HepG2 (cell line): ENCODE measurements around the gene RAB43. TPM values are rescaled to one million over a fixed set of nuclear protein-coding genes. Genes with fewer than 3 reads are reported as not detected.

ENCODE experiments used
- ESRRA ChIP-seq: sonication (generic); formaldehyde crosslinking; IDR thresholded peaks from 2 replicates; pipeline ENCODE4 v1.5.1; 2020; ENCODE audit warnings: mild to moderate bottlenecking, low read depth, missing genetic modification reagents
- JARID2 ChIP-seq: sonication (generic); formaldehyde crosslinking; IDR thresholded peaks from 2 replicates; pipeline ENCODE4 v1.8.1; 2023; ENCODE audit warnings: missing genetic modification reagents, inconsistent platforms; ENCODE audit not compliant: insufficient replicate concordance
- KDM5A ChIP-seq: fragments of 200-600 bp; sonication (generic); IDR thresholded peaks from 2 replicates; pipeline ENCODE4 v1.7.0; 2018; ENCODE audit warnings: antibody characterized with exemption, mild to moderate bottlenecking, low read length, borderline replicate concordance
- NR0B2 ChIP-seq: sonication (generic); formaldehyde crosslinking; IDR thresholded peaks from 2 replicates; pipeline ENCODE4 v1.4.0; 2020; ENCODE audit warnings: mild to moderate bottlenecking, missing genetic modification reagents
- SIN3A ChIP-seq: IDR thresholded peaks from 2 replicates; pipeline ENCODE4 v1.6.1; 2011; ENCODE audit warnings: low read depth, mild to moderate bottlenecking, control low read depth, low read length, borderline replicate concordance
- SOX13 ChIP-seq, 3 experiments: fragments of 450-650 bp in 1 of 3; sonication (generic) in 1 of 3; formaldehyde crosslinking in 1 of 3; IDR thresholded peaks in 2 of 3; conservative IDR thresholded peaks in 1 of 3; 2 replicates each; pipeline versions ENCODE4 v1.5.0 to v1.6.1; 2016 to 2020; ENCODE audit warnings: antibody characterized with exemption in 1 of 3, mild to moderate bottlenecking in 1 of 3, missing compliant biosample characterization in 1 of 3, missing genetic modification reagents in 1 of 3, moderate library complexity in 1 of 3
- THAP11 ChIP-seq: IDR thresholded peaks from 2 replicates; pipeline ENCODE4 v1.6.1; 2016; ENCODE audit warnings: missing biosample characterization, missing genetic modification reagents
- ZFP36L1 ChIP-seq: sonication (generic); formaldehyde crosslinking; IDR thresholded peaks from 2 replicates; pipeline ENCODE4 v1.8.0; 2022; ENCODE audit warnings: mild to moderate bottlenecking, missing genetic modification reagents, moderate library complexity
- ZNF143 ChIP-seq: sonication (generic); formaldehyde crosslinking; IDR thresholded peaks from 2 replicates; pipeline ENCODE4 v1.4.0; 2020; ENCODE audit warnings: missing genetic modification reagents
- ZNF354B ChIP-seq: sonication (generic); formaldehyde crosslinking; IDR thresholded peaks from 2 replicates; pipeline ENCODE4 v1.8.0; 2022; ENCODE audit warnings: mild to moderate bottlenecking, missing genetic modification reagents
- ZNF460 ChIP-seq: sonication (generic); formaldehyde crosslinking; IDR thresholded peaks from 2 replicates; pipeline ENCODE4 v1.5.1; 2020; ENCODE audit warnings: missing genetic modification reagents, mild to moderate bottlenecking, borderline replicate concordance
- ZNF589 ChIP-seq: sonication (generic); formaldehyde crosslinking; conservative IDR thresholded peaks from 2 replicates; pipeline ENCODE4 v1.8.0; 2022; ENCODE audit warnings: mild to moderate bottlenecking, moderate library complexity, missing genetic modification reagents
- ZNF598 ChIP-seq: sonication (generic); formaldehyde crosslinking; IDR thresholded peaks from 2 replicates; pipeline ENCODE4 v1.5.1; 2020; ENCODE audit warnings: mild to moderate bottlenecking, missing genetic modification reagents, borderline replicate concordance
- ZNF737 ChIP-seq: sonication (generic); formaldehyde crosslinking; IDR thresholded peaks from 2 replicates; pipeline ENCODE4 v1.5.0; 2020; ENCODE audit warnings: missing genetic modification reagents, mild to moderate bottlenecking, borderline replicate concordance
- ZNF780A ChIP-seq: sonication (generic); formaldehyde crosslinking; IDR thresholded peaks from 2 replicates; pipeline ENCODE4 v1.8.0; 2022; ENCODE audit warnings: mild to moderate bottlenecking, missing genetic modification reagents, moderate library complexity
- polyA plus RNA-seq, 8 experiments: library from polyadenylated mRNA; depleted of rRNA in 3 of 8; stranded (reverse) in 7 of 8; unstranded in 1 of 8; fragments of >200 nt; fragmentation: Illumina TruSeq in 4 of 8; extraction: Trizol in 4 of 8; gene quantifications; 2 replicates each; pipeline versions ENCODE4 v1.2.1 to v1.2.3, GENCODE V29; 2011 to 2016; ENCODE audit warnings: low read depth in 4 of 8, missing spikeins in 1 of 8, mixed read lengths in 1 of 8; ENCODE audit not compliant: insufficient read depth in 1 of 8
- total RNA-seq, 5 experiments: library from RNA; depleted of rRNA; stranded (reverse); fragments of >200 nt; fragmentation: Illumina TruSeq; extraction: Trizol; gene quantifications; 2 replicates each; pipeline ENCODE4 v1.2.3, GENCODE V29; 2016; ENCODE audit warnings: low read depth in 1 of 5
- TF ChIP-seq, protein P1 (sequence below): sonication (generic); formaldehyde crosslinking; IDR thresholded peaks from 2 replicates; pipeline ENCODE4 v1.5.0; 2020; ENCODE audit warnings: missing genetic modification reagents
- TF ChIP-seq, protein P2 (sequence below): sonication (generic); formaldehyde crosslinking; IDR thresholded peaks from 2 replicates; pipeline ENCODE4 v1.8.1; 2022; ENCODE audit warnings: low read depth, mild to moderate bottlenecking, missing genetic modification reagents
- TF ChIP-seq, protein P3 (sequence below): sonication (generic); formaldehyde crosslinking; IDR thresholded peaks from 2 replicates; pipeline ENCODE4 v1.9.0; 2022; ENCODE audit warnings: low read depth, missing genetic modification reagents
- TF ChIP-seq, protein P4 (sequence below): sonication (generic); formaldehyde crosslinking; IDR thresholded peaks from 2 replicates; pipeline ENCODE4 v1.5.0; 2020; ENCODE audit warnings: missing genetic modification reagents

The RAB43 gene
- total and polyA plus RNA-seq, 2 of the 13 experiments (the other 11 are each of a cell fraction or from before 2014, with no cell fraction given), result 11.8 to 18.4 TPM

DNA sequence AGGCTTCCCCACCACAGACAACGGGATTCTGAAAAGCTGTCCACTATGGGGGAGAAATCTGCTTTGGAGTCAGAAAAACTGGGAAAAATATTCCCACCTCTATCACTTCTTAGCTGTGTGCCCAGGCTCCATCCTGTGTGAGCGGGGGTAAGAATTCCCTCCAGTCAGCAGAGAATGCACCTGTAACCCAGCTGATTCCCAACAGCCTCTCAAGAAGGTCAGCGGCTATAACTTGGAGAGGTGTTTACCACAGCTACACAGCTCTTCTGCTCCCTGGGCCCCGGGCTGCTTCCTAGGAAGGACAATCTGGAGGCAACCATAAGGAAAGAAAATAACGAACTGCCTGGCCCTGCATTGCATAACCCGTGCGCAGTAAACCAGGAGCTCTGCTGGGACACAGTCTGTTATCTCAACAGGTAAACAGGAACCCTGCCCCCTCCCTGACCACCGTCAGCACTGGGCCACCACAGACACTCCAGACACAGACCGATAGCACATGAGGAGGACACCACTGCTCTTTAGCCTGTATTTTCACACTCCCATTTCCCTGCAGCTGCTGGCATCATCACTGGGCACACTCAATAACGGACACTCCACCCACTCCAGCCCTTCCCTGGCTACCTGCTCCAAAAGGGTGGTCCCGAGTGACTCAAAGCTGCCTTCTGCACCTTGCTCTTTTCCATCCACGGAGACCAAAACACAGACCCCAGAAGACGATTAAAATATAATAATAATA lies 2.1 kb downstream of the RAB43 start (continued):
- TF ChIP-seq ZNF460 (CRISPR knock-in tag) (no peak; the same call in 1 of the 2 replicates), ZFP36L1 (CRISPR knock-in tag) (0 out of 2 replicates have a peak, but pooled peaks have one; percentile 72), ZNF589 (CRISPR knock-in tag) (peak; percentile 69; the same call in 1 of the 2 replicates), ZNF354B (no peak), ZNF737 (CRISPR knock-in tag) (no peak; the same call in 1 of the 2 replicates), ZNF143 (no peak; the same call in 1 of the 2 replicates), NR0B2 (CRISPR knock-in tag) (no peak), KDM5A (peak; percentile 37; the same call in 1 of the 2 replicates), ZNF780A (CRISPR knock-in tag) (no peak; the same call in 1 of the 2 replicates), SIN3A (peak; percentile 88; the same call in 1 of the 2 replicates), SOX13 (IDR thresholded peaks at IDR 0.05) (no peak), SOX13 (CRISPR knock-in tag; conservative IDR thresholded peaks at IDR 0.05 in 1 of 2, IDR thresholded peaks at IDR 0.05 in 1 of 2) (peak in 1 of 2 experiments; percentile 81; a peak in 2 of 4 replicates), JARID2 (no peak), ZNF598 (CRISPR knock-in tag) (no peak), ESRRA (CRISPR knock-in tag) (peak; percentile 71; the same call in 1 of the 2 replicates), THAP11 (CRISPR knock-in tag) (peak; percentile 74)
- TF ChIP-seq, protein P1, sequence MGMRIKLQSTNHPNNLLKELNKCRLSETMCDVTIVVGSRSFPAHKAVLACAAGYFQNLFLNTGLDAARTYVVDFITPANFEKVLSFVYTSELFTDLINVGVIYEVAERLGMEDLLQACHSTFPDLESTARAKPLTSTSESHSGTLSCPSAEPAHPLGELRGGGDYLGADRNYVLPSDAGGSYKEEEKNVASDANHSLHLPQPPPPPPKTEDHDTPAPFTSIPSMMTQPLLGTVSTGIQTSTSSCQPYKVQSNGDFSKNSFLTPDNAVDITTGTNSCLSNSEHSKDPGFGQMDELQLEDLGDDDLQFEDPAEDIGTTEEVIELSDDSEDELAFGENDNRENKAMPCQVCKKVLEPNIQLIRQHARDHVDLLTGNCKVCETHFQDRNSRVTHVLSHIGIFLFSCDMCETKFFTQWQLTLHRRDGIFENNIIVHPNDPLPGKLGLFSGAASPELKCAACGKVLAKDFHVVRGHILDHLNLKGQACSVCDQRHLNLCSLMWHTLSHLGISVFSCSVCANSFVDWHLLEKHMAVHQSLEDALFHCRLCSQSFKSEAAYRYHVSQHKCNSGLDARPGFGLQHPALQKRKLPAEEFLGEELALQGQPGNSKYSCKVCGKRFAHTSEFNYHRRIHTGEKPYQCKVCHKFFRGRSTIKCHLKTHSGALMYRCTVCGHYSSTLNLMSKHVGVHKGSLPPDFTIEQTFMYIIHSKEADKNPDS, result no peak
- TF ChIP-seq, protein P2, sequence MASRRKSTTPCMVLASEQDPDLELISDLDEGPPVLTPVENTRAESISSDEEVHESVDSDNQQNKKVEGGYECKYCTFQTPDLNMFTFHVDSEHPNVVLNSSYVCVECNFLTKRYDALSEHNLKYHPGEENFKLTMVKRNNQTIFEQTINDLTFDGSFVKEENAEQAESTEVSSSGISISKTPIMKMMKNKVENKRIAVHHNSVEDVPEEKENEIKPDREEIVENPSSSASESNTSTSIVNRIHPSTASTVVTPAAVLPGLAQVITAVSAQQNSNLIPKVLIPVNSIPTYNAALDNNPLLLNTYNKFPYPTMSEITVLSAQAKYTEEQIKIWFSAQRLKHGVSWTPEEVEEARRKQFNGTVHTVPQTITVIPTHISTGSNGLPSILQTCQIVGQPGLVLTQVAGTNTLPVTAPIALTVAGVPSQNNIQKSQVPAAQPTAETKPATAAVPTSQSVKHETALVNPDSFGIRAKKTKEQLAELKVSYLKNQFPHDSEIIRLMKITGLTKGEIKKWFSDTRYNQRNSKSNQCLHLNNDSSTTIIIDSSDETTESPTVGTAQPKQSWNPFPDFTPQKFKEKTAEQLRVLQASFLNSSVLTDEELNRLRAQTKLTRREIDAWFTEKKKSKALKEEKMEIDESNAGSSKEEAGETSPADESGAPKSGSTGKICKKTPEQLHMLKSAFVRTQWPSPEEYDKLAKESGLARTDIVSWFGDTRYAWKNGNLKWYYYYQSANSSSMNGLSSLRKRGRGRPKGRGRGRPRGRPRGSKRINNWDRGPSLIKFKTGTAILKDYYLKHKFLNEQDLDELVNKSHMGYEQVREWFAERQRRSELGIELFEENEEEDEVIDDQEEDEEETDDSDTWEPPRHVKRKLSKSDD, result peak; percentile 77; the same call in 1 of the 2 replicates
- TF ChIP-seq, protein P3, sequence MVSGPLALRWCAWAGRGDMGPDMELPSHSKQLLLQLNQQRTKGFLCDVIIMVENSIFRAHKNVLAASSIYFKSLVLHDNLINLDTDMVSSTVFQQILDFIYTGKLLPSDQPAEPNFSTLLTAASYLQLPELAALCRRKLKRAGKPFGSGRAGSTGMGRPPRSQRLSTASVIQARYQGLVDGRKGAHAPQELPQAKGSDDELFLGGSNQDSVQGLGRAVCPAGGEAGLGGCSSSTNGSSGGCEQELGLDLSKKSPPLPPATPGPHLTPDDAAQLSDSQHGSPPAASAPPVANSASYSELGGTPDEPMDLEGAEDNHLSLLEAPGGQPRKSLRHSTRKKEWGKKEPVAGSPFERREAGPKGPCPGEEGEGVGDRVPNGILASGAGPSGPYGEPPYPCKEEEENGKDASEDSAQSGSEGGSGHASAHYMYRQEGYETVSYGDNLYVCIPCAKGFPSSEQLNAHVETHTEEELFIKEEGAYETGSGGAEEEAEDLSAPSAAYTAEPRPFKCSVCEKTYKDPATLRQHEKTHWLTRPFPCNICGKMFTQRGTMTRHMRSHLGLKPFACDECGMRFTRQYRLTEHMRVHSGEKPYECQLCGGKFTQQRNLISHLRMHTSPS, result 0 out of 2 replicates have a peak, but pooled peaks have one; percentile 61
- TF ChIP-seq, protein P4, sequence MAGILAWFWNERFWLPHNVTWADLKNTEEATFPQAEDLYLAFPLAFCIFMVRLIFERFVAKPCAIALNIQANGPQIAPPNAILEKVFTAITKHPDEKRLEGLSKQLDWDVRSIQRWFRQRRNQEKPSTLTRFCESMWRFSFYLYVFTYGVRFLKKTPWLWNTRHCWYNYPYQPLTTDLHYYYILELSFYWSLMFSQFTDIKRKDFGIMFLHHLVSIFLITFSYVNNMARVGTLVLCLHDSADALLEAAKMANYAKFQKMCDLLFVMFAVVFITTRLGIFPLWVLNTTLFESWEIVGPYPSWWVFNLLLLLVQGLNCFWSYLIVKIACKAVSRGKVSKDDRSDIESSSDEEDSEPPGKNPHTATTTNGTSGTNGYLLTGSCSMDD (CRISPR knock-in tag), result no peak
